H7 (cell line): ENCODE data around the gene KCTD3. TPM values are rescaled to one million over a fixed set of nuclear protein-coding genes. Genes with fewer than 3 reads are reported as not detected.

Experiments used
- DNase-seq: peaks from one replicate; pipeline ENCODE4 v3.0.0; 2012
- H3K27me3 ChIP-seq: 2 replicates; pipeline ENCODE4 v1.6.0; 2011; ENCODE audit warnings: mild to moderate bottlenecking, low read length; ENCODE audit not compliant: control insufficient read depth, insufficient read depth
- H3K36me3 ChIP-seq: replicated peaks from 2 replicates; pipeline ENCODE4 v1.5.1; 2011; ENCODE audit warnings: low read length; ENCODE audit not compliant: control insufficient read depth, insufficient read depth
- H3K4me3 ChIP-seq: 2 replicates; pipeline ENCODE4 v1.5.1; 2011; ENCODE audit warnings: low read depth, mild to moderate bottlenecking, control low read depth, low read length, moderate library complexity; ENCODE audit not compliant: insufficient read depth
- total RNA-seq: library from RNA; depleted of rRNA; stranded (reverse); fragments of >200 nt; shearing (Covaris generic); gene quantifications from 2 replicates; pipeline ENCODE4 v1.2.3, GENCODE V29; 2014

KCTD3 gene
- total RNA-seq, 1 experiment from 2014 or later, result 67.9 TPM

DNA sequence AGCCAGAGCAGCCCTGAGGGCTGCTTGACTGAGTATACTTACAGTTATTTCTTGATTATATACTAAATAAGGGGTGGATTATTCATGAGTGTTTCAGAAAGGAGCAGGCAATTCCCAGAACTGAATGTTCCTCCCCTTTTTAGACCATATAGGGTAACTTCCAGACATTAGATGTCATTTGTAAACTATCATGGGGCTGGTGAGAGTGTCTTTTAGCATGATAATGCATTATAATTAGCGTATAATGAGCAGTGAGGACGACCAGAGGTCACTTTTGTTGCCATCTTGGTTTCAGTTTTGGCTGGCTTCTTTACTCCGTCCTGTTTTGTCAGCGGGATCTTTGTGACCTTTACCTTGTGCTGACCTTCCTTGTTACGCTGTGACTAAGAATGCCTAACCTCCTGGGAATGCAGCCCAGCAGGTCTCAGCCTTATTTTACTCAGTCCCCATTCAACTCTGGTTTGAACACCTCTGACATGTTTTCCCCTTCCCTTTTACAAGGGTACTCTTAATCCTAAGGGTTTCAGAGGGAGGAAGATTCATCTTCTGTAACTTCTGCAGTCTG is 16.2 kb downstream of the KCTD3 start:
- no peak for DNase-seq
- no peak overlapping the region for H3K4me3 ChIP-seq
- peaks cover 6% of the 10 kb centered on the region for H3K36me3 ChIP-seq
- H3K27me3 ChIP-seq, result no peaks in the 10 kb centered on the region

DNA sequence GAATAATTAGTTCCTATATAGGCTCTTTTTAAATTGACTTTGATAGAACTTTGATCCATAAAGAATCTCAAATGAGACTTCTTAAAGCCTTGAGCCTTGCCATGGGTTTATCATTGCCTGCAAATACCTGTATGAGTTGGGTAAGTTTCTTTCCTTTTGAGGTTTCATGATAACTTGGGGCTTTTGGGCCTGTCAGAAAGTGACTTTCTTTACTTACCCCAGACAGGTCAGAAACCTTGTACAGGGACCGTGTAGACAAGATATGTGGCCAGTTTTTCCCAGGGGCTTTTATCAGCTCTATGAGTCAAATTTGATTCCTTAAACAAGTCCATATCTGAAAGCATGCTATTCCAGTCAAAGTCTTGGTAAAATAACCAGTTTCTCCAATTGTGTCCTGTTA is 17.3 kb downstream of the KCTD3 start:
- no peak overlapping the region for H3K4me3 ChIP-seq
- no peak for DNase-seq
- no peaks in the 10 kb centered on the region for H3K27me3 ChIP-seq
- H3K36me3 ChIP-seq, result peaks cover 6% of the 10 kb centered on the region

DNA sequence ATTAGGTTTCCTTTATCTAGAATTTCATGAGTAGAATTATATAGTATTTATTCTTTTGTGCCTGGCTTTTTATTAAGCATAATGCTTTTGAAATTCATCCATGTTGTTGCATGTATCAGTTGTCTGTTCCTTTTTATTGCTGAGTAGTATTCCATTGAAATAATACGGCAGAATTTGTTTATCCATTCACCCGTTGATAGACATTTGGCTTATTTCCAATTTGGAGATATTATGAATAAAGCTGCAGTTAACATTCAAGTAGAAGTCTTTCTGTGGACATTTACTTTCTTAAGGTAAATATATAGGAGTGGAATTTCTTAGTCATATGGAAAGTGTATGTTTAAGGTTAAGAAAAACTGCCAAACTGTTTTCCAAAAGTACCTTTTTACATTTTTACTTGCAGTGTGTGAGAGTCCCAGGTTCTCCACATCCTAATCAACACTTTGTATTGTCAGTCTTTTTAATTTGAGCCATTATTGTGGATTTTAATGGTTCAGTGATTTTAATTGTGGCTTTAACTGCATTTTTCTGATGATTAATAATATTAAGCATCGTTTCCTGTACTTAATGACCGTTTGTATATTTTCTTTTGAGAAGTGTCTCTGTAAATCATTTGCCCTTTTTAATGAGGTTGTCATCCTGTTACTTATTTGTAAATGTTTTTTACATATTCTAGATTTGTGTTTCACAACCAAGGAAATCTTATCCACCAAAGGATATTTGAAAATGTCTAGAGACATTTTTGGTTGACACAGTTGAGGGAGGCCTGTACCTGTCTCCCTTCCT is 22.7 kb downstream of the KCTD3 start:
- Histone ChIP-seq H3K36me3 (peaks cover 6% of the 10 kb centered on the region), H3K4me3 (no peak overlapping the region), H3K27me3 (no peaks in the 10 kb centered on the region)
- no peak for DNase-seq

DNA sequence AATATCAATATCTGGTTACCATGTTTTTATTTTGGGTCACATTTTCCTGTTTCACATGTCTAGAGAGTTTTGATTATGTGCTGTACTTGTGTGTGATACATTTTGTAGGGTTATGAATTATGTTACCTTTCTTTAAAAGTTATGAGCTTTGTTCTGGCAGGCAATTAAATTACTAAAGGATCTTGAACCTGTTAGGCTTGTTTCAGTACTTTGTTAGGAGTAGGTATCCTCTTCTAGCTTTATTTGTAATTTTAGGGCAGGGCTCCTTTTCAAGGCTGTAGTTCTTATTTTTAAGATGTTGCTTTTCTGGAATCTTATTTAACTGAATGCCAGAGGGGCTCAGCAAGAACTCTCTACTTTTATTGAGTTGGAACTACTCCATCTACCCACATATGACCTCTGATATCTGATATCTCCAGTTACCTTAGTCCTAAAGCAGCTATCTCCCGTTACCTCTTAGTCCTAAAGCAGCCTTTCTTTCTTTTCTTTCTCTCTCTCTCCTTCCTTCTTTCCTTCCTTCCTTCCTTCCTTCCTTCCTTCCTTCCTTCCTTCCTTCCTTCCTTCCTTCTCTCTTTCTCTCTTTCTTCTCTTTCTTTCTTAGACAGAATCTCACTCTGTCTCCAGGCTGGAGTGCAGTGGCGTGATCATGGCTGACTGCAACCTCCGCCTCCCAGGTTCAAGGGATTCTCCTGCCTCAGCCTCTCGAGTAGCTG is 23.8 kb downstream of the KCTD3 start:
- Histone ChIP-seq H3K4me3 (no peak overlapping the region), H3K27me3 (no peaks in the 10 kb centered on the region), H3K36me3 (peaks cover 6% of the 10 kb centered on the region)
- no peak for DNase-seq

DNA sequence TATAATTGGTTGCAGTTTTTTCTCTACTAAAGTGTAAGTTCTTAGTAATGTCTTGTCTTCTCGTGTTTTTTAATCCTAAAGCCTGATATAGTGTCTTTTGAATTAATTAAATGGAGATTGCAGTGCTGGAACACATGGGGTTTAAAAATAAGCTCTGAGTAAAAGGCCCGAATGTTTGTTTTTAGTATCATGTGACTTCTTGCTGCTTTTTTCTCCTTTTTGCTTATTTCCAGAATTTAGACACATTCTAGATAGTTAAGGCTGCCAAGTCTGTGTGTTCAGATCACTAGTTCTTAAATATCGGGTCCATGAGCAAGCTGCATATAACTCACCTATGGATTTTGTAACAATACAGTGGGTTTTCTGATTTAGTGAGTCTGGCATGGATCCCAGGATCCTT is 27.5 kb downstream of the KCTD3 start:
- Histone ChIP-seq H3K27me3 (no peaks in the 10 kb centered on the region), H3K36me3 (no peaks in the 10 kb centered on the region; the same call in 1 of the 2 replicates), H3K4me3 (no peak overlapping the region)
- DNase-seq, result no peak

DNA sequence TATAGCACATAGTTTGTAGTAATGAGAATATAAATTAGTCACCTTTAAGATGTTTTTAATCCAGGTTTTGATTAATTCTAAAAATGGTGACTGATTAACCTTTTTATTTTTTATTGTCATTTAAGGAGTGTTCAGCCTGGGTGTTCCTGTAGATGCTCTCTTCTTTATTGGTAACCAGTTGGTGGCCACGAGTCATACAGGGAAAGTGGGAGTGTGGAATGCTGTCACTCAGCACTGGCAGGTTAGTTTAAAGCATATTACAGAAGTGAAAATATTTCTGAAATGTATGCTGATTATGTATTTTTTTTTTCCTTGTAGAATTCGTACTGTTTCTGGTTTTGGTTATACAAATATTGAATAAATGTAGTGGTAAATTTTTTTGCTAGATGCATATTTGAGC is 28.1 kb downstream of the KCTD3 start:
- DNase-seq, result no peak
- H3K4me3 ChIP-seq, result no peak overlapping the region
- H3K27me3 ChIP-seq, result no peaks in the 10 kb centered on the region
- H3K36me3 ChIP-seq, result no peaks in the 10 kb centered on the region; the same call in 1 of the 2 replicates

DNA sequence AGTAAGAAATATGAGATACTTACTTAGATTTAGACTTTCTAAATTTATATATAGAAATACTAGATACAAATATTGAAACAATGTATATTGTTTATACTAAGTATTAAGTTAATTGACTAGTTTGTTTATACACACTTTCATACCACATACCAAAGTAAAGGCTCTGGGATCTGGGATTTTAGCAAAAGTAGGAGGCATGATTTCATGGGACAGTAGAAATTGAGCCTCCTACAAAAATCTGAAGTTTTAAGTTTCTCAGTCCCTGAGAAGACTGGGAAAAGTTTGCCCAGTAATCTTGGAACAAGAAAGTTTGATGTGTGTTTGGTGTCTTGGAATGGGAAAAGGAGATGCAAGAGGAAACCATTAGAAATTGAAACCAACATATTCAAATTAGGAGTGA is 30.9 kb downstream of the KCTD3 start:
- H3K4me3 ChIP-seq, result no peak overlapping the region
- no peak for DNase-seq
- H3K27me3 ChIP-seq, result no peaks in the 10 kb centered on the region
- no peaks in the 10 kb centered on the region; the same call in 1 of the 2 replicates for H3K36me3 ChIP-seq

DNA sequence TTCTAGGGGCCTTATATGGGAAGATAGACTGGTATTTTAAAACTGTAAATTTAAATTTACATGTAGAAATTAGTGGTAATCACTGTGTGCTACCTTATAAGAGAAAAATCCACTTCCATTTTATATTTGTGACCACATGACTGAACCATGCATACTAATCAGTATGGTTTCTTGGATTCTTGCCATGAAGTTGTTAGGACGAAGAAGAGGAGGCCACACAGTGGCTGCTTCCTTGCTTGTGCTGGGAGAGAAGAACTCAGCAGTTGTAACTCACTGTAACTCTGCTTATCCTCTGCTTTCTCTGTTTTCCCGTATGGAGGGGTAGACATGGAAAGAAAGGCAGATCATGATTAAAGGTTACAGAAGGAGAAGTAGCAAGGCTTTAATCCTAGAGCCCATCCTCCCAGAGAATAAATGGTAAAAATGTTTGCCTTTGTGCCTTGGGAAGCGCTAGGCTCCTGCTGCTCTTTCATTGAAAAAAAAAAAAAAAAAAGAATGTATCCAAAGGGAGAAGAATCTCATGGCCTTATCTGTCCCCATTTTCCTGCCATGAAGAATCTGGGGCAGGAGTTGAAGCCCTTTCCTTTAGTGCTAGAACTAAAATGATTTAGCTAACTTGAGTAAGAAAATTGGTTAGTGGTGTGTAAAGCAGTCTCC is 32.4 kb downstream of the KCTD3 start:
- Histone ChIP-seq H3K27me3 (no peaks in the 10 kb centered on the region), H3K4me3 (no peak overlapping the region), H3K36me3 (no peaks in the 10 kb centered on the region; the same call in 1 of the 2 replicates)
- no peak for DNase-seq

DNA sequence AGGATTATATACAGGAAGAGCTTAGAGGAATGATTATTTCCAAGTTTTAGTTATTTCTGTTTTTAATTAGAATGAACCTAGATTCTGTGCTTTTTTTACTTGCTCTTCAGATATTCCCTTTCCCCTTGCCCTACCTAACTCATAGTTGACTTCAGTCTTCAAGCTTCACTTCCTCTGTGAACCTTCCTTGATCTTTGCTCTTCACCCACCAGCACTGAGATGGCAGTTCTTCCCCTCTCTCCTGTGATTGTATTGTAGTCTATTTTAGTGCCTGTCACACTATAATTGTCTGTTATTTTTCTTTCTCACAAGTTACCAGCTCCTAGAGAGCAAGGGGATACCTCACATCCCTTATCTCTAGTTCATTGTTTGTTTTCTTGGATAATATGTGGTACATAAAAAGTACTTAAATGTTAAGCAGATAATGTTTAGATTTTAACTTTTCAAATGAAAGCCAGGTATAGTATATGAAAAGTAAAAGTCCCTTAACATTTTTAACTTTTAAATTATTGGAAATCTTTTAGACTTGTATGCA is 33.2 kb downstream of the KCTD3 start:
- Histone ChIP-seq H3K27me3 (no peaks in the 10 kb centered on the region), H3K4me3 (no peak overlapping the region), H3K36me3 (no peaks in the 10 kb centered on the region; the same call in 1 of the 2 replicates)
- DNase-seq, result no peak

DNA sequence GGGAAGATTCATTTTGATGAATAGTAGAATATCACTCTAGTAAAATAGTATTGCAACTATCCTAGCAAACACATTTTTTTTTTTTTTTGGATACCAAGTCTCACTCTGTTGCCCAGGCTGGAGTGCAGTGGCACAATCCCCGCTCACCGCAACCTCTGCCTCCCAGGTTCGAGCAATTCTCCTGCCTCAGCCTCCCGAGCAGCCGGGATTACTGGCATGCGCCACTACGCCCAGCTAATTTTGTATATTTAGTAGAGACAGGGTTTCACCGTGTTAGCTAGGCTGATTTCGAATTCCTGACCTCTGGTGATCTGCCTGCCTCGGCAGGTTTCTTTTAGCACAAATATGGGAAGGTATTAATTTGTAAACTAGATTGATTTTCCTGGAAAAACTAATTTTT is 33.8 kb downstream of the KCTD3 start:
- DNase-seq, result no peak
- Histone ChIP-seq H3K36me3 (no peaks in the 10 kb centered on the region; the same call in 1 of the 2 replicates), H3K27me3 (no peaks in the 10 kb centered on the region), H3K4me3 (no peak overlapping the region)

DNA sequence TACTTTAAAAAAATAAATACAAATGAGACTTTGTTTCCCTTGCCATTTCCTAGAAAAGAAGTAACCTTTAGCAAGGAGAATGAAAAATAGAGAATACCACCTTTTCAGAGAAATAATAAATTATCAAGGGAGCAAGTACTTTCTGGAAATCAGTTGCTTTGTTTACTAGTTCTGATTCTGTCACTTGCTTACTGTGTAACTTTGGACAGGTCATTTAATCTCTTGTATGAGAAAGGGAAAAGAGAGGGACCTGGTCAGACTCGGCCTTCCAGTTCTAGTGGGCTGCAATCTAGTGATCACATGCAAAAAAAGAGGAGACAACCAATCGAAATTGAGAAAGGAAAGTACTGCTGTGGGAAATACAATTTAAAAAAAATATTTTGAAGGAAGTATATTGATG is 34.2 kb downstream of the KCTD3 start:
- no peak overlapping the region for H3K4me3 ChIP-seq
- H3K36me3 ChIP-seq, result no peaks in the 10 kb centered on the region
- DNase-seq, result no peak
- no peaks in the 10 kb centered on the region for H3K27me3 ChIP-seq

DNA sequence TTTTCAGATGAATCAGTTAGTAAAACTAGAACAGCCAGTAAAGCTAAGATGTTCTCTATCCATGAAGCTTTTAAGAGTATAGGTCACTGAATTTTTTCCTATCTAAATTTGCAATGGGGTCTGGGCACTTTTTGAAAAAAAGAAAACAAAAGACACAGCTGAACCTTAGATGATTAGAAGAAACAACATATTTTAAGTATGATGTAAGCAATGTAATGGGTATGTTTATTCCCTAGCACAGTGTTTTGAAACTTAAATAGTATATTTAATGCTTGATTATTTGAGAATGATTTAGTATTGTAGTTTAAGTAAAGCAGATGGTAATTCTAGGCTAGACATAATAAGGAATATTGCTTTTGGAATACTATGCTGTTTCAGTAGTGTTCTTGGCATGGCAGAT is 36.2 kb downstream of the KCTD3 start:
- no peak overlapping the region for H3K4me3 ChIP-seq
- H3K36me3 ChIP-seq, result peaks cover 3% of the 10 kb centered on the region
- no peak for DNase-seq
- H3K27me3 ChIP-seq, result no peaks in the 10 kb centered on the region

DNA sequence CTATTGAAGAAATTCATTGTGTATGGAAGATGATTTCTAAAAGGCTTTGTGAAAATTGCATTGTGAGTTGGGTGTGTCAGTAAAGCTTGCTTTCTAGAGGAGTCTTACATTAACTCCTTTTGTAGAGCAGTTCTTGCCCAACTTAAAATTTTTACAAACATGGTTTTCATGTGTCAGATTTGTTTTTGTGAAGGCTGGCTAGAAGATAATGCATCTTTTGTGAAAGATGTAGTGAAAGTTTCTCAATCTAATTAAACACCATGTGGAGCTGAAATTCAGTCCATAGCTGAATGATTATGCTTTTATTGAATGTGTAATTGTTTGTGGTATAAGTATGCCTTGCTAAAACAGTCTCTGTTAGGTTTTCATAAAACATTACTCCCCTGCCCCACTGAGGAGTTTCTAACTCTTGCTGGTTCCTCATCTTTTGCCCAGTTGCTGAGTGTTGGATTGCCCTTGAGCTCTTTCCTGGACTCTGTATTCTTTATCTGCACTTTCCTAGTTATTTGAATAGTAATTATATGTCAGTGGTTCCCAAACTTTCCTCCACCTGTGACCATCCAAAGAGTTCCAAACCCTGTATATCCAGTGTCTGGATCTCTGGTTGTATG is 38.0 kb downstream of the KCTD3 start:
- Histone ChIP-seq H3K36me3 (peaks cover 3% of the 10 kb centered on the region), H3K4me3 (no peak overlapping the region), H3K27me3 (no peaks in the 10 kb centered on the region)
- no peak for DNase-seq

DNA sequence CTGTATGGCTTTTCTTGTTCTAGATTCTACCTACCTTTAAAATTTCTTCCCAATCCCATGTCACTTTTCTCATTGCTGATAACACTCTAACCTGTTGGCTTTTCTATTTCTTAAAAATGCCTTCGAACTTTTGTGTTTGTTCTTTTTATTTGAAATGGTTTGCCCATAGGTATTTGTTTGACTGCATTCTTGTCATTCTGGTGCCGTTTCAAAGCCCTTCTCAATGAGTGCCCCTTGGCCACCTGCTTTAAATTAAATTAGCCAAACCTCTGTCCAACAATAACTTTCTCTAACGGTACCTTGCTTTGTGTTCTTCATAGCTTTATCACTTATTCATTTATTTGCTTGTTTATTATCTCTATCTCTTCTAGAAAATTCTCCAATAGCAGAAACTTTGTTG is 38.9 kb downstream of the KCTD3 start:
- H3K4me3 ChIP-seq, result no peak overlapping the region
- DNase-seq, result no peak
- H3K27me3 ChIP-seq, result no peaks in the 10 kb centered on the region
- peaks cover 5% of the 10 kb centered on the region for H3K36me3 ChIP-seq
